ENCODE results near the gene FAM177A1. TPM values are rescaled to one million over a fixed set of nuclear protein-coding genes. Genes with fewer than 3 reads are reported as not detected.
A peak's percentile ranks its signal among the peaks of the same experiment; 100 is the strongest.

Gene FAM177A1
- total RNA-seq, 1 donor from 2014 or later: 58.2 TPM

- Histone ChIP-seq H2AFZ (replicated peaks) (no peak overlapping the region), H3K9me3 (ENCODE audit: low read depth) (no peaks in the 10 kb centered on the region), H3K36me3 (no peaks in the 10 kb centered on the region), H3K9ac (no peak overlapping the region), H3K27me3 (no peaks in the 10 kb centered on the region), H3F3A (ENCODE audit: low read depth) (peaks cover 3% of the 10 kb centered on the region), H3K4me3 (no peak overlapping the region), H4K20me1 (ENCODE audit: low read depth) (no peaks in the 10 kb centered on the region), H3K79me2 (ENCODE audit: low read depth) (peaks cover 24% of the 10 kb centered on the region), H3K4me2 (no peak overlapping the region), H3K27ac (no peak overlapping the region), H3K4me1 (no peaks in the 10 kb centered on the region)
- Mint-ChIP-seq H3K27me3 (ENCODE audit: insufficient read depth, low read depth) (peaks cover 7% of the 10 kb centered on the region), H3K9me3 (no peaks in the 10 kb centered on the region), H3K36me3 (peaks cover 39% of the 10 kb centered on the region), H3K27ac (no peak overlapping the region), H3K4me1 (peaks cover 11% of the 10 kb centered on the region), H3K4me3 (no peak overlapping the region)
- DNase-seq (ENCODE audit: low spot score): no peak
- TF ChIP-seq EZH2phosphoT487 (IDR thresholded peaks at IDR 0.05) (no peak), EZH2 (IDR thresholded peaks at IDR 0.05) (no peak), CTCF (IDR thresholded peaks at IDR 0.05) (no peak)
Observed at GRCh38 chr14:35116242-35116641, 70.2 kb downstream of the FAM177A1 start.

GRCh38 chr14:35117112-35117511, 71.0 kb downstream of the FAM177A1 start:
- Histone ChIP-seq H3K4me3 (no peak overlapping the region), H3K9me3 (ENCODE audit: low read depth) (no peaks in the 10 kb centered on the region), H3K36me3 (no peaks in the 10 kb centered on the region), H3K9ac (no peak overlapping the region), H2AFZ (replicated peaks) (no peak overlapping the region), H3K27me3 (no peaks in the 10 kb centered on the region), H4K20me1 (ENCODE audit: low read depth) (no peaks in the 10 kb centered on the region), H3K79me2 (ENCODE audit: low read depth) (peaks cover 24% of the 10 kb centered on the region), H3K27ac (no peak overlapping the region), H3K4me2 (no peak overlapping the region), H3K4me1 (no peaks in the 10 kb centered on the region), H3F3A (ENCODE audit: low read depth) (peaks cover 11% of the 10 kb centered on the region)
- Mint-ChIP-seq H3K4me3 (no peak overlapping the region), H3K27me3 (ENCODE audit: insufficient read depth, low read depth) (peaks cover 7% of the 10 kb centered on the region), H3K27ac (no peak overlapping the region), H3K4me1 (peaks cover 11% of the 10 kb centered on the region), H3K36me3 (peaks cover 30% of the 10 kb centered on the region), H3K9me3 (no peaks in the 10 kb centered on the region)
- TF ChIP-seq EZH2 (IDR thresholded peaks at IDR 0.05) (no peak), CTCF (IDR thresholded peaks at IDR 0.05) (no peak)
- no peak for DNase-seq (ENCODE audit: low spot score)

GRCh38 chr14:35121026-35121886, 75.2 kb downstream of the FAM177A1 start:
- H2AFZ ChIP-seq (replicated peaks): peak overlapping the region; percentile 98
- H3K79me2 ChIP-seq (ENCODE audit: low read depth): peaks cover 54% of the 10 kb centered on the region
- peak overlapping the region; percentile 55 for H3K9ac ChIP-seq
- no peak for DNase-seq (ENCODE audit: low spot score)
- peak overlapping the region; percentile 91 for H3K27ac ChIP-seq
- no peaks in the 10 kb centered on the region for H3K9me3 ChIP-seq (ENCODE audit: low read depth)
- H3K36me3 Mint-ChIP-seq: peaks cover 14% of the 10 kb centered on the region
- H3F3A ChIP-seq (ENCODE audit: low read depth): peaks cover 16% of the 10 kb centered on the region
- peaks cover 9% of the 10 kb centered on the region for H3K27me3 Mint-ChIP-seq (ENCODE audit: insufficient read depth, low read depth)
- no peaks in the 10 kb centered on the region for H4K20me1 ChIP-seq (ENCODE audit: low read depth)
- no peaks in the 10 kb centered on the region for H3K9me3 Mint-ChIP-seq
- peaks cover 6% of the 10 kb centered on the region for H3K4me1 ChIP-seq
- peak overlapping the region; percentile 100 for H3K27ac Mint-ChIP-seq
- peak overlapping the region; percentile 89 for H3K4me2 ChIP-seq
- H3K36me3 ChIP-seq: no peaks in the 10 kb centered on the region
- H3K4me3 ChIP-seq: peak overlapping the region; percentile 82
- TF ChIP-seq EZH2 (IDR thresholded peaks at IDR 0.05) (no peak), EZH2phosphoT487 (IDR thresholded peaks at IDR 0.05) (no peak)
- peaks cover 35% of the 10 kb centered on the region for H3K4me1 Mint-ChIP-seq
- H3K27me3 ChIP-seq: no peaks in the 10 kb centered on the region
- peak overlapping the region; percentile 99 for H3K4me3 Mint-ChIP-seq
